Thymus (tissue), 11 donors: ENCODE results near the gene SUMF1. TPM values are rescaled to one million over a fixed set of nuclear protein-coding genes. Genes with fewer than 3 reads are reported as not detected.

ENCODE experiments used
- DNase-seq, 9 donors: peaks; one replicate each; pipeline ENCODE4 v3.0.0-alpha.2; 2013; ENCODE audit warnings: low spot score in 9 of 9, low read depth in 6 of 9, missing footprints in 1 of 9
- H3K27ac ChIP-seq, 2 donors: one replicate each; pipeline ENCODE4 v1.5.1; 2013; ENCODE audit warnings: control low read depth in 1 of 2, low read depth in 1 of 2, low read length in 1 of 2, mild to moderate bottlenecking in 1 of 2, moderate library complexity in 1 of 2
- H3K27me3 ChIP-seq, 2 donors: one replicate each; pipeline ENCODE4 v1.5.1; 2013; ENCODE audit warnings: low read length in 1 of 2; ENCODE audit not compliant: control insufficient read depth in 2 of 2, insufficient read depth in 1 of 2
- H3K36me3 ChIP-seq, 2 donors: one replicate each; pipeline ENCODE4 v1.5.1; 2013; ENCODE audit warnings: low read length in 1 of 2, mild to moderate bottlenecking in 1 of 2, moderate library complexity in 1 of 2; ENCODE audit not compliant: control insufficient read depth in 2 of 2, insufficient read depth in 2 of 2
- H3K4me1 ChIP-seq, 2 donors: one replicate each; pipeline ENCODE4 v1.5.1; 2013; ENCODE audit warnings: low read length in 2 of 2; ENCODE audit not compliant: control insufficient read depth in 2 of 2, insufficient read depth in 2 of 2
- H3K4me3 ChIP-seq, 2 donors: one replicate each; pipeline ENCODE4 v1.5.1; 2013; ENCODE audit warnings: low read length in 2 of 2, control low read depth in 1 of 2, mild to moderate bottlenecking in 1 of 2
- H3K9me3 ChIP-seq, 2 donors: one replicate each; pipeline ENCODE4 v1.5.1; 2013; ENCODE audit warnings: low read length in 1 of 2, mild to moderate bottlenecking in 1 of 2; ENCODE audit not compliant: control insufficient read depth in 2 of 2, insufficient read depth in 1 of 2
- WGBS: extraction: QIAGEN DNeasy Blood & Tissue Kit; methylation state at CpG from one replicate; pipeline ENCODE4 v1.1.7; 2013; 5-methylcytosine and 5-hydroxymethylcytosine counted together
- polyA plus RNA-seq: library from polyadenylated mRNA; stranded (reverse); fragments of 200-250 nt; gene quantifications from one replicate; pipeline ENCODE4 v1.2.3, GENCODE V29; 2013
- total RNA-seq: library from RNA; stranded (reverse); fragments of 120-200 nt; gene quantifications from one replicate; pipeline ENCODE4 v1.2.4, GENCODE V29; 2013
- donor health status: healthy.

SUMF1 gene
- total and polyA plus RNA-seq, 2 donors: 14.1 to 18.6 TPM

GRCh38 chr3:4351164-4351855 is 115.8 kb downstream of the SUMF1 start:
- Histone ChIP-seq H3K9me3 (no peaks in the 10 kb centered on the region), H3K36me3 (no peaks in the 10 kb centered on the region), H3K4me3 (peak overlapping the region in 1 of 2 donors; percentile 39), H3K27me3 (no peaks in the 10 kb centered on the region), H3K4me1 (peaks cover 2 to 8% of the 10 kb centered on the region in 2 donors), H3K27ac (no peak overlapping the region)
- WGBS: 30% methylated on average over 11 of the region's 11 CpGs
- DNase-seq: peak in 2 of 9 donors; percentile 8 to 15

GRCh38 chr3:4350789-4351163 is 116.3 kb downstream of the SUMF1 start:
- Histone ChIP-seq H3K4me1 (peaks cover 2 to 8% of the 10 kb centered on the region in 2 donors), H3K9me3 (no peaks in the 10 kb centered on the region), H3K27me3 (no peaks in the 10 kb centered on the region), H3K4me3 (peak overlapping the region in 1 of 2 donors; percentile 39), H3K36me3 (no peaks in the 10 kb centered on the region), H3K27ac (no peak overlapping the region)
- 0% methylated on average over 2 of the region's 2 CpGs for WGBS
- peak; percentile 19 to 82 (median 59) for DNase-seq

GRCh38 chr3:4343258-4343657 is 123.8 kb downstream of the SUMF1 start:
- 96% methylated on average over 1 of the region's 1 CpG for WGBS
- no peak overlapping the region for H3K27ac ChIP-seq
- peaks cover 0 to 2% of the 10 kb centered on the region in 2 donors for H3K36me3 ChIP-seq
- no peaks in the 10 kb centered on the region for H3K27me3 ChIP-seq
- no peak for DNase-seq
- peaks cover 0 to 3% of the 10 kb centered on the region in 2 donors for H3K4me1 ChIP-seq
- H3K9me3 ChIP-seq: no peaks in the 10 kb centered on the region
- no peak overlapping the region for H3K4me3 ChIP-seq

- Histone ChIP-seq H3K27ac (no peak overlapping the region), H3K9me3 (no peaks in the 10 kb centered on the region)
- DNase-seq: no peak
These were observed 125.8 kb downstream of the SUMF1 start for GRCh38 chr3:4341336-4341675.

GRCh38 chr3:4340411-4341335 is 126.4 kb downstream of the SUMF1 start:
- DNase-seq: peak in 3 of 9 donors; percentile 14 to 45 (median 18)
- no peak overlapping the region for H3K27ac ChIP-seq

More at GRCh38 chr3:4341336-4341675, 125.8 kb downstream of the SUMF1 start:
- Histone ChIP-seq H3K36me3 (peaks cover 0 to 2% of the 10 kb centered on the region in 2 donors), H3K4me1 (peaks cover 0 to 3% of the 10 kb centered on the region in 2 donors), H3K27me3 (no peaks in the 10 kb centered on the region), H3K4me3 (no peak overlapping the region)

GRCh38 chr3:4340077-4340410 is 127.0 kb downstream of the SUMF1 start:
- Histone ChIP-seq H3K36me3 (peaks cover 0 to 2% of the 10 kb centered on the region in 2 donors), H3K27ac (no peak overlapping the region), H3K27me3 (no peaks in the 10 kb centered on the region), H3K9me3 (no peaks in the 10 kb centered on the region), H3K4me1 (peaks cover 0 to 3% of the 10 kb centered on the region in 2 donors), H3K4me3 (no peak overlapping the region)
- no peak for DNase-seq
- 81% methylated on average over 4 of the region's 4 CpGs for WGBS

More at GRCh38 chr3:4340411-4341335, 126.4 kb downstream of the SUMF1 start:
- Histone ChIP-seq H3K9me3 (no peaks in the 10 kb centered on the region), H3K27me3 (no peaks in the 10 kb centered on the region), H3K4me1 (peaks cover 0 to 3% of the 10 kb centered on the region in 2 donors), H3K36me3 (peaks cover 0 to 2% of the 10 kb centered on the region in 2 donors), H3K4me3 (no peak overlapping the region)
- WGBS: 51% methylated on average over 6 of the region's 6 CpGs

GRCh38 chr3:4338751-4339150 is 128.3 kb downstream of the SUMF1 start:
- Histone ChIP-seq H3K27me3 (no peaks in the 10 kb centered on the region), H3K27ac (no peak overlapping the region), H3K4me1 (peaks cover 0 to 3% of the 10 kb centered on the region in 2 donors), H3K4me3 (no peak overlapping the region), H3K9me3 (no peaks in the 10 kb centered on the region), H3K36me3 (peaks cover 0 to 2% of the 10 kb centered on the region in 2 donors)
- no peak for DNase-seq
- 98% methylated on average over 5 of the region's 5 CpGs for WGBS

GRCh38 chr3:4336850-4337546 is 130.1 kb downstream of the SUMF1 start:
- Histone ChIP-seq H3K36me3 (peaks cover 0 to 2% of the 10 kb centered on the region in 2 donors), H3K9me3 (no peaks in the 10 kb centered on the region), H3K4me3 (no peak overlapping the region), H3K27ac (no peak overlapping the region), H3K4me1 (peaks cover 0 to 3% of the 10 kb centered on the region in 2 donors), H3K27me3 (no peaks in the 10 kb centered on the region)
- 95% methylated on average over 3 of the region's 3 CpGs for WGBS
- no peak for DNase-seq
